Caco-2 (cell line): ENCODE measurements around the gene RSPO4. TPM values are rescaled to one million over a fixed set of nuclear protein-coding genes. Genes with fewer than 3 reads are reported as not detected.

Source experiments
- BruUV-seq: library from RNA; stranded (reverse); fragments of 400-500 nt; replicated peaks from 2 replicates; lab custom pipeline; 2021; lab: Mats Ljungman, UMichigan
- CTCF ChIA-PET: fragments of 300-600 bp; sonication (Branson Sonifier 250); formaldehyde crosslinking; loops from one replicate; lab custom pipeline; 2022; ENCODE audit warnings: antibody characterized with exemption; lab: Charles Lee
- POLR2A ChIA-PET: fragments of 300-600 bp; sonication (Branson Sonifier 250); formaldehyde crosslinking; loops from one replicate; lab custom pipeline; 2022; ENCODE audit warnings: antibody characterized with exemption; lab: Charles Lee
- DNase-seq, 2 experiments: peaks; one replicate each; pipeline versions ENCODE4 v3.0.0 to v3.0.0-alpha.2; 2020 to 2022
- H3K27me3 ChIP-seq: replicated peaks from 2 replicates; pipeline ENCODE4 v1.6.0; 2011; ENCODE audit warnings: low read length; ENCODE audit not compliant: control insufficient read depth, insufficient read depth
- H3K36me3 ChIP-seq: 2 replicates; pipeline ENCODE4 v1.5.1; 2011; ENCODE audit warnings: low read length; ENCODE audit not compliant: control insufficient read depth, insufficient read depth
- H3K4me1 ChIP-seq: fragments of 250-450 bp; sonication (Bioruptor Pico); 2 replicates; pipeline ENCODE4 v1.5.1; 2020; ENCODE audit warnings: mild to moderate bottlenecking
- H3K4me3 ChIP-seq: 2 replicates; pipeline ENCODE4 v1.5.1; 2011; ENCODE audit warnings: low read depth, mild to moderate bottlenecking, control low read depth, low read length
- H3K9me3 ChIP-seq: fragments of 250-450 bp; sonication (Bioruptor Pico); 2 replicates; pipeline ENCODE4 v1.5.1; 2020; ENCODE audit warnings: mild to moderate bottlenecking, moderate library complexity
- H3K27ac Mint-ChIP-seq: one replicate; pipeline ENCODE4 v1.8.0; 2022; ENCODE audit warnings: mixed read lengths; ENCODE audit not compliant: unreplicated experiment
- H3K27me3 Mint-ChIP-seq: one replicate; pipeline ENCODE4 v1.8.0; 2022; ENCODE audit warnings: mixed read lengths; ENCODE audit not compliant: insufficient read depth, unreplicated experiment
- H3K36me3 Mint-ChIP-seq: one replicate; pipeline ENCODE4 v1.8.0; 2022; ENCODE audit warnings: mild to moderate bottlenecking, mixed read lengths; ENCODE audit not compliant: insufficient read depth, unreplicated experiment
- H3K4me1 Mint-ChIP-seq: one replicate; pipeline ENCODE4 v1.8.0; 2022; ENCODE audit warnings: low read depth, mixed read lengths; ENCODE audit not compliant: unreplicated experiment
- H3K4me3 Mint-ChIP-seq: one replicate; pipeline ENCODE4 v1.8.0; 2022; ENCODE audit warnings: mild to moderate bottlenecking, moderate library complexity, mixed read lengths; ENCODE audit not compliant: unreplicated experiment
- H3K9me3 Mint-ChIP-seq: one replicate; pipeline ENCODE4 v1.8.0; 2022; ENCODE audit warnings: mixed read lengths; ENCODE audit not compliant: unreplicated experiment
- intact Hi-C: fragments of 100-400 bp; cut with micrococcal nuclease; formaldehyde crosslinking; loops from one replicate; pipeline ENCODE4 v1.10.0; 2022; ENCODE audit not compliant: unreplicated experiment
- total RNA-seq: library from RNA; stranded (reverse); gene quantifications from 2 replicates; pipeline ENCODE4 v1.2.3, GENCODE V29; 2022
- TF ChIP-seq, protein P1 (sequence below), 2 experiments: fragments of 200-600 bp in 1 of 2; IDR thresholded peaks; 1 replicate in 1 of 2; 2 replicates in 1 of 2; pipeline versions ENCODE4 v1.5.1 to v1.8.0; 2011 to 2022; ENCODE audit warnings: antibody characterized with exemption in 1 of 2, control low read depth in 1 of 2, inconsistent platforms in 1 of 2, low read depth in 1 of 2, low read length in 1 of 2, mild to moderate bottlenecking in 1 of 2, moderate library complexity in 1 of 2; ENCODE audit not compliant: insufficient read depth in 1 of 2, severe bottlenecking in 1 of 2, unreplicated experiment in 1 of 2

RSPO4 gene
- total RNA-seq, 1 experiment from 2014 or later: 0.41 TPM

DNA sequence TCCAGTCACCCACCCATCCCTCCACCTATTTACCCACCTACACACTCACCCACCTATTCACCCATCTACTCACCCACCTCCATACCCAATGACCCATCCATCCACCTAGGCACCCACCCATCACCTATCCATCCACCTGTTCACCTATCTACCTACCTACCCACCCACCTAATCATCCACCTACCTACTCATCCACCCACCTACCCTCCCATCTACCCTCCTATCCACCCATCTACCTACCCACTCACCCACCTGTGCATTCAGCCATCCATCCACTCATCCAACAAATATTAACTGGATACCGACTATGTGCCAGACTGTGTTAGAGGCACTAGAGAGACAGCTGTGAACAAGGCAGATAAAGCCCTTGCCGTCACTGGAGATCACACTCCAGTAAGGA, 40.3 kb downstream of the RSPO4 start:
- Mint-ChIP-seq H3K4me1 (no peaks in the 10 kb centered on the region), H3K4me3 (no peak overlapping the region), H3K9me3 (no peaks in the 10 kb centered on the region), H3K27ac (no peak overlapping the region), H3K27me3 (peaks cover 22% of the 10 kb centered on the region), H3K36me3 (no peaks in the 10 kb centered on the region)
- Histone ChIP-seq H3K9me3 (no peaks in the 10 kb centered on the region), H3K4me1 (no peaks in the 10 kb centered on the region), H3K4me3 (no peak overlapping the region), H3K36me3 (no peaks in the 10 kb centered on the region), H3K27me3 (no peaks in the 10 kb centered on the region)
- ChIA-PET CTCF (interaction anchor here (0.6 kb wide), 1 partner anchor 713 kb away, joined by 3 read pairs; no protein-coding TSS in a partner anchor), POLR2A (no interaction called here)
- intact Hi-C loops: no loop called here
- BruUV-seq: no TSS peak
- TF ChIP-seq, protein P1, sequence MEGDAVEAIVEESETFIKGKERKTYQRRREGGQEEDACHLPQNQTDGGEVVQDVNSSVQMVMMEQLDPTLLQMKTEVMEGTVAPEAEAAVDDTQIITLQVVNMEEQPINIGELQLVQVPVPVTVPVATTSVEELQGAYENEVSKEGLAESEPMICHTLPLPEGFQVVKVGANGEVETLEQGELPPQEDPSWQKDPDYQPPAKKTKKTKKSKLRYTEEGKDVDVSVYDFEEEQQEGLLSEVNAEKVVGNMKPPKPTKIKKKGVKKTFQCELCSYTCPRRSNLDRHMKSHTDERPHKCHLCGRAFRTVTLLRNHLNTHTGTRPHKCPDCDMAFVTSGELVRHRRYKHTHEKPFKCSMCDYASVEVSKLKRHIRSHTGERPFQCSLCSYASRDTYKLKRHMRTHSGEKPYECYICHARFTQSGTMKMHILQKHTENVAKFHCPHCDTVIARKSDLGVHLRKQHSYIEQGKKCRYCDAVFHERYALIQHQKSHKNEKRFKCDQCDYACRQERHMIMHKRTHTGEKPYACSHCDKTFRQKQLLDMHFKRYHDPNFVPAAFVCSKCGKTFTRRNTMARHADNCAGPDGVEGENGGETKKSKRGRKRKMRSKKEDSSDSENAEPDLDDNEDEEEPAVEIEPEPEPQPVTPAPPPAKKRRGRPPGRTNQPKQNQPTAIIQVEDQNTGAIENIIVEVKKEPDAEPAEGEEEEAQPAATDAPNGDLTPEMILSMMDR (IDR thresholded peaks at IDR 0.05; ENCODE audit: insufficient read depth in 1 of 2, low read depth in 1 of 2, low read length in 1 of 2, severe bottlenecking in 1 of 2, unreplicated experiment in 1 of 2): no peak
- DNase-seq: no peak

DNA sequence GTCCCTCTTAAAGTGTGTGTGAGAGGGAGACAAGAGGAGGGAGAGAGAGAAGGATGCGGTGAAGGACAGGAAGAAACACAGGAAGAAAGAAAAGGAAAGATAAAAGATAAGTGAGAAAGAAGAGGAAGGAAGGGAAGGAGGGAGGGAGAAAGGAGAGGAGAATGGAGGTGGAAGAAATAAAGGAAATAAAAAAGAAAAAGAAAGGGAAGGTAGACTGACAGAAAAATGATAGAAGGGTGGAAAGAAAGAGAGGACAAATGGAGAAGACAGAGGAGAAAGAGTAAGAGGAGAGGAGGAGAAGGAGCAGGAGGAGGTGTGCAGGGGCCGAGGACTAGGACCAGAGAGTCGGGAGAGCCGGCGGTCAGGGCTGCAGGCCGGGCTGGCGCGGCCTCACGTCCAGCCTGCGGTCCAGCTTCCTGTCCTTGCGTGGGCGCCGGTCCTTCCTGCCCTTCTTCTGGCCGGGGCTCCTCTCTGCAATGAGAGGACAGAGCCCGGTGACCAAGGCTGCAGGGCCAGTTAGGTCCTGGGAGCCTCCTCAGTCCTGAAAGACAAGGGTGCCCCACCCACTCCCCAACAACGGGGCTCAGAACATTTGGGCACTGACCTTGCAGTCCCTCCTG, 42.0 kb downstream of the RSPO4 start:
- DNase-seq: no peak
- POLR2A ChIA-PET: no interaction called here
- intact Hi-C loops: loop anchor here (10.0 kb wide), 2 partner anchors 85 to 255 kb away; no protein-coding TSS in a partner anchor
- Histone ChIP-seq H3K27me3 (no peaks in the 10 kb centered on the region), H3K4me1 (no peaks in the 10 kb centered on the region), H3K9me3 (no peaks in the 10 kb centered on the region), H3K4me3 (no peak overlapping the region), H3K36me3 (no peaks in the 10 kb centered on the region)
- Mint-ChIP-seq H3K36me3 (no peaks in the 10 kb centered on the region), H3K9me3 (no peaks in the 10 kb centered on the region), H3K4me1 (no peaks in the 10 kb centered on the region), H3K4me3 (no peak overlapping the region), H3K27me3 (peaks cover 14% of the 10 kb centered on the region), H3K27ac (no peak overlapping the region)
- TF ChIP-seq, protein P1 (IDR thresholded peaks at IDR 0.05; ENCODE audit: insufficient read depth in 1 of 2, low read depth in 1 of 2, low read length in 1 of 2, severe bottlenecking in 1 of 2, unreplicated experiment in 1 of 2): no peak
- CTCF ChIA-PET: no interaction called here
- BruUV-seq: no TSS peak

DNA sequence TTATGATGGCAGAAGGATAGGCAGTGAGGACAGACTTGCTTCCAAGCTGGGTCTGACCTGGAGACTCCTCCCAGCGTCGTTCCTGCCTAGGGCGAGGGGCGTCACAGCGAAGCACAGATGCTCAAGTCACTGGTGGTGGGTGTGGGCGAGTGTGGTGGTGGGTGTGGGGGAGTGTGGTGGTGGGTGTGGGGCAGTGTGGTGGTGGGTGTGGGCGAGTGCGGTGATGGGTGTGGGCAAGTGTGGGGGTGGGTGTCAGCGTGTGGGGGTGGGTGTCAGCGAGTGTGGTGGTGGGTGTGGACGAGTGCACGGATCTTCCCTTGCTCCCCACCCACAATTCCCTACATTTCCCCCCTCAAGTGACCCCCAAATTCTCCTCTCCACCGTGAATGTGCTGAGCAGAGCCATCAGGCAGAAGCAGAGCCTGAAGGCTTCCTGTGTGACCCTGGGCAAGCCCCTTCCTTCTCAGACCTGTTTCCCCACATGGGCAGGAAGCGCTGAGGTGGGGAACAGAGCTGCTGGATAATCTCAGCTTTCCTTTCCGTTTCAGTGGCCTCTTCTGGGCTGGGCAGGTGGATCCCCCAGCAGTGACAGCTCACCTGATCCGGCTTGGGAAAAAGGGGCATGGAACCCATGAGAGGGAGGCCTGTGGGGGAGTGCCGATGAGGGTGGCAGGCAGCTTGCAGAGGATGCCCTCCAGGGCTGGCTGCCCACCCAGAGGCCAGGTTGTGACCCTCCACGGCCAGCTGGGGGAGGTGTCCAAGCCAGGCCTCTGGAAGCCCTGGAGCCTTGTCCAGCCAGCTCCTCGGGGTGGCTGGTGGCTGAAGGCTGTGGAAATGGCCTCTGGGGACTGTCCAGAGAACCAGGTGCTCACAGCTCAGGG, 42.9 kb downstream of the RSPO4 start:
- Mint-ChIP-seq H3K27me3 (peaks cover 16% of the 10 kb centered on the region), H3K36me3 (no peaks in the 10 kb centered on the region), H3K4me1 (no peaks in the 10 kb centered on the region), H3K4me3 (no peak overlapping the region), H3K9me3 (no peaks in the 10 kb centered on the region), H3K27ac (no peak overlapping the region)
- no peaks in the 10 kb centered on the region for H3K36me3 ChIP-seq
- no TSS peak for BruUV-seq
- H3K27me3 ChIP-seq: no peaks in the 10 kb centered on the region
- TF ChIP-seq, protein P1 (IDR thresholded peaks at IDR 0.05; ENCODE audit: insufficient read depth in 1 of 2, low read depth in 1 of 2, low read length in 1 of 2, severe bottlenecking in 1 of 2, unreplicated experiment in 1 of 2): no peak
- POLR2A ChIA-PET: no interaction called here
- intact Hi-C loops: loop anchor here (10.0 kb wide), 2 partner anchors 84 to 256 kb away; no protein-coding TSS in a partner anchor
- H3K4me3 ChIP-seq: no peak overlapping the region
- CTCF ChIA-PET: interaction anchor here (0.7 kb wide), 1 partner anchor 142 kb away, joined by 3 read pairs; no protein-coding TSS in a partner anchor
- no peaks in the 10 kb centered on the region for H3K4me1 ChIP-seq
- H3K9me3 ChIP-seq: no peaks in the 10 kb centered on the region
- DNase-seq: no peak
